Measurements from ENCODE around the gene PHACTR3.

The PHACTR3 gene

DNA sequence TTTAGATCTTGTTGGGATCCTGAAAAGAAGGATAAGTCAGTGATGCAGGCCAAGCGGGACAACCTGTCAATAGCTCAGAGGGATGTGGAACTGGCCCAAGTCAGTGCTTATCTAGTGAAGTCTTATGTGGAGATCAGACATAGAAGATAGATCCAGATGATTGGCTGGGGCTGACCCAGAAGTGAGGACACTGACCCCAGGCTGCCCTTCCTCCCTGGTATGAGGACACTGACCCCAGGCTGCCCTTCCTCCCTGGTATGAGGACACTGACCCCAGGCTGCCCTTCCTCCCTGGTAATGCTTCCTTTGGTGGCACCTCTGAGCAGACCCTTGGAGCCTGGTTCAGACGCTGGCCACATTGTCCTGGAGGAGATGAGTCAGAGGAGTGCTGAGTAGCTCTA, 159.7 kb downstream of the PHACTR3 start:
- Mint-ChIP-seq H3K9me3 (no peaks in the 10 kb centered on the region), H3K4me3 (no peak overlapping the region), H3K4me1 (ENCODE audit: low read depth) (no peaks in the 10 kb centered on the region), H3K27me3 (ENCODE audit: low read depth) (no peaks in the 10 kb centered on the region), H3K27ac (no peak overlapping the region), H3K36me3 (ENCODE audit: low read depth) (no peaks in the 10 kb centered on the region)

DNA sequence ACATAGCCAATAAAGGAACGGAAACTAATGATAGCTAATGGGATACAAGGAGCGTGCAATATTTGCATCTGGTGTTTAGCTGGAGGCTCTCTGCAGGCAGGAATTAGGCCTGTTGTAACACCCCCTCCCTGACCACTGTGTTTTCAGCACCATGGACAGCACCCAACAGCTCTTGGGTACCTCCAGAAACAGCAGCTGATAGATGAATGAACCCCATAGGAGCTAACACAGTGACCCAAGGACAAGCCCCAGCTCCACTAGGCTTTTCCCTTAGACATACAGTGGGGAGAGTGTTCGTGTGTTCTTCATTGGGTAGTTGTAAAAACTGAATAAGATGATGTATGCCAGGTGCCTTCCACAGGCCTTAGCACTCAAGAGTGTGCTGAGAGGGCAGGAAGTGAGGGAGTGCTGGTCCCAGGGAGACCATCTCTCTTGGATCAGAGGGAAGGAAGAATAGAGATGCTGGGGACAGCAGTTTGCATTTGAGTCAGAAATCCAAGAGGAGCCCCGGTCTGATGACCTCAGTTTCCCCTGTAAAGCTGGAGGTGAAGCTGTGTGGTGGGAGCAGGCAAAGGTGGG, 161.3 kb downstream of the PHACTR3 start:
- H3K27ac Mint-ChIP-seq, result no peak overlapping the region
- H3K9me3 Mint-ChIP-seq, result no peaks in the 10 kb centered on the region
- no peak overlapping the region for H3K4me3 Mint-ChIP-seq
- H3K27me3 Mint-ChIP-seq (ENCODE audit: low read depth), result no peaks in the 10 kb centered on the region
- no peaks in the 10 kb centered on the region for H3K4me1 Mint-ChIP-seq (ENCODE audit: low read depth)
- H3K36me3 Mint-ChIP-seq (ENCODE audit: low read depth), result no peaks in the 10 kb centered on the region

DNA sequence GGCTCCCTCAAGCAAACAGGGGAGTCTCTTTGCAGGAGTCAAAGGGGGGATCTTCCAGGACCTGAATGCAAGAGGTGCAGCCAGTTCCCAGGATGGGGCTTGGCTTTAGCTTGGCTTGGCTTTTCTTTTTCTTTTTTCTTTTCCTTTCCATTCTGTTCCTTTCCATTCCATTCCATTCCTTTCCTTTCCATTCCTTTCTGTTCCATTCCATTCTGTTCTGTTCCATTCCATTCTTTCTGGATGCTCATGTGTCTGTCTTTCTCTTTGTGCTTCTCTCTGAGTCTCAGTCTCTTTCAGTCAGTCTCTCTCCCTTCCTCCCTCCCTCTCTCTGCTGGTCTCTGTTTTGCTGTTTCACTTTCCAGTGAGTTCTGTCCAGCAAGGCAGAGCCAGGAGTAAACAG, 163.3 kb downstream of the PHACTR3 start:
- no peaks in the 10 kb centered on the region for H3K9me3 Mint-ChIP-seq
- H3K4me3 Mint-ChIP-seq, result no peak overlapping the region
- H3K36me3 Mint-ChIP-seq (ENCODE audit: low read depth), result no peaks in the 10 kb centered on the region
- no peaks in the 10 kb centered on the region for H3K27me3 Mint-ChIP-seq (ENCODE audit: low read depth)
- H3K4me1 Mint-ChIP-seq (ENCODE audit: low read depth), result no peaks in the 10 kb centered on the region
- no peak overlapping the region for H3K27ac Mint-ChIP-seq

DNA sequence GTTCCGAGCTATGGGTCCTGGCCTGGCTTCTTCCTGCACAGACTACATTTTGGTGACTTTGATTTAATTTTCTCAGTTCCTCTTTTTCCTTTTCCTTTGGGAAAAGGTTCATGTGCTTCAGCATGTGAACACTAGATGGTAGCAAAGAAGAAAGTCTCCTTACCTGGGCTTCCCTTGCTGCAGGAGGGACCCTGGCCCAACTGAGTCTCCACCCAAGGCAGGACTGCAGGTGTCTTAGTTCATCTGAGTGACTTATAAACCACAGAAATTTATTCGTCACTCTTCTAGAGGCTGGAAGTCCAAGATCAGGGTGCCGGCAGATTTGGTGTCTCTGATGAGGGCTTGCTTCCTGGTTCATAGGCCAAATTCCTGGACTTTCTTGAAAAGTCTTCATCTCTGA, 165.9 kb downstream of the PHACTR3 start:
- Mint-ChIP-seq H3K4me1 (ENCODE audit: low read depth) (no peaks in the 10 kb centered on the region), H3K4me3 (no peak overlapping the region), H3K9me3 (no peaks in the 10 kb centered on the region), H3K27ac (no peak overlapping the region), H3K36me3 (ENCODE audit: low read depth) (no peaks in the 10 kb centered on the region), H3K27me3 (ENCODE audit: low read depth) (no peaks in the 10 kb centered on the region)

DNA sequence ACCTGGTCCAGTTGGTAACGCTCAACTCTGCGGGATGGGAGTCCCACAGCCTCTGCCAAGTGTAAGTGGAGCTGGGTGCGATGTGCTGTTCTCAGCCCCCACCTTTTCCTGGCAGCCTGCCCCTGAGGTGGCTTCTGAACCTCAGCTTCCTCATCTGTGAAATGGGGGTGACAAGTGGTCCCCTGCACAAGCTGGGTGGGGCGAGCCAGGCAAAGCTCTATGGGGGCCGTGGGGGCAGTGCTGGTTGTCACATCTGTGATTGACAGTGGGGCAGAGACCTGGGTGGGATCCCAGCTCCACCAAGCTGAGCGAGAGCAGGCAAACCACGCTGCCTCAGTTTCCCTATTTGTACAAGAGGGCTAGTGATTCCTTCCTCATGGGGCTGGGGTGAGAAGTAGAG, 166.5 kb downstream of the PHACTR3 start:
- Mint-ChIP-seq H3K4me1 (ENCODE audit: low read depth) (no peaks in the 10 kb centered on the region), H3K9me3 (no peaks in the 10 kb centered on the region), H3K27ac (no peak overlapping the region), H3K36me3 (ENCODE audit: low read depth) (no peaks in the 10 kb centered on the region), H3K4me3 (no peak overlapping the region), H3K27me3 (ENCODE audit: low read depth) (no peaks in the 10 kb centered on the region)

DNA sequence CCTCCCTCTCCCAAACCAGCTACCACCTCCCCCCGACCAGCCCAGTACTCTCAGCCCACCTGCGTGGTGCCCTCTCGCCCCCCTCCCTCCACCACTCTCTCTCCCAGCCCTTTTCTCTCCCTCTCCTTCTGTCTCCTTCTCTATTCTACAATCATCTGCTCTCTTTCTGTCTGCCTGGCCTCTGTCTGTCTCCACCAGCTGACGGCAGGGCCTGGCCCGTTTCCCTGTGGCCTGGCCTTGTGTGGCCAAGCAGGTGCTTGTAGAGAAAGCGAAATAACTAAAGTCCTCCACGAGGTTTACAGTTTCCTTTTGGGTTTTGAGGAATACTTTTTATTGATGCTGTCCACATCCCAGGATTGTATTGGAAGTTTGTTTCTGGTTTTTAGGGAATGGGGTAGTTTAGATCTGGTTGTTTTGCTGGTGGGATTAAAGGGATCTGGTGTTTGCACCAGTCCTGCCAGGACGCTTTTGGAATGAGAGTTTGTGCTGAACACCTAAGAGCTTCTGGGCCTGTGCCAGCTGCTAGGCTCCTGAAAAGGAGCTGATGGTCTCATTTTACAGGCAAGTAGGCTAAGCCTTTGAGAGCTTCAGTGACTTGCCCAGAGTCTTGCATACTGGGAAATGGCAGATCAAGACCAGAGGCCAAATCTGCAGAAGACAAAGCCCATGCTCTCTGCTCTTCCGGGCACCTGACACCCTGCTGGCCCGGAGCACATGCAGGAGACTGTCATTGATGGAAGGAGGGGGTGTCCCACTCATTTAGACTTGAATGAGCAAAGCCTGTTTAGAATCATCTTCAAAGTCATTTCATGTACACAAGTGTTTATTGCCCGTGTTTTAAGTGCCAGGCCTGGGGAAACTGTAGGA, 167.4 kb downstream of the PHACTR3 start:
- no peaks in the 10 kb centered on the region for H3K36me3 Mint-ChIP-seq (ENCODE audit: low read depth)
- H3K27ac Mint-ChIP-seq, result no peak overlapping the region
- H3K27me3 Mint-ChIP-seq (ENCODE audit: low read depth), result no peaks in the 10 kb centered on the region
- no peaks in the 10 kb centered on the region for H3K4me1 Mint-ChIP-seq (ENCODE audit: low read depth)
- no peaks in the 10 kb centered on the region for H3K9me3 Mint-ChIP-seq
- no peak overlapping the region for H3K4me3 Mint-ChIP-seq

DNA sequence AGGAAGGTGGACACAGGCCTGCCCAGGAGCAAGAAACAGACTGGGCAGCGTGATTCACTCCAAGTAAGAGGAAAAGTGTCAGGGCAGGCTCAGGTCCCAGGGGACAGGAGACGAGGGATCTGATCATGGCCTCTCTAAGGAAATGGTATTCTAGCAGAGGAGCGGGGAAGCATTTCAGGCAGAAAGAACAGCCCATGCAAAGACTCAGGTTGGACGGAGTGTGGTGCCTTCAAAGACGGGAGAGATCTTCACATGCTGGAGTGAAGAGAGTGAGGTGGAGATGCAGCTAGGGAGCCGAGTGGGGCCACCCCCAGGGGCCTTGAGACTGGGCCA, 168.0 kb downstream of the PHACTR3 start:
- H3K9me3 Mint-ChIP-seq, result no peaks in the 10 kb centered on the region
- H3K27ac Mint-ChIP-seq, result no peak overlapping the region
- no peak overlapping the region for H3K4me3 Mint-ChIP-seq
- no peaks in the 10 kb centered on the region for H3K27me3 Mint-ChIP-seq (ENCODE audit: low read depth)
- no peaks in the 10 kb centered on the region for H3K4me1 Mint-ChIP-seq (ENCODE audit: low read depth)
- no peaks in the 10 kb centered on the region for H3K36me3 Mint-ChIP-seq (ENCODE audit: low read depth)

DNA sequence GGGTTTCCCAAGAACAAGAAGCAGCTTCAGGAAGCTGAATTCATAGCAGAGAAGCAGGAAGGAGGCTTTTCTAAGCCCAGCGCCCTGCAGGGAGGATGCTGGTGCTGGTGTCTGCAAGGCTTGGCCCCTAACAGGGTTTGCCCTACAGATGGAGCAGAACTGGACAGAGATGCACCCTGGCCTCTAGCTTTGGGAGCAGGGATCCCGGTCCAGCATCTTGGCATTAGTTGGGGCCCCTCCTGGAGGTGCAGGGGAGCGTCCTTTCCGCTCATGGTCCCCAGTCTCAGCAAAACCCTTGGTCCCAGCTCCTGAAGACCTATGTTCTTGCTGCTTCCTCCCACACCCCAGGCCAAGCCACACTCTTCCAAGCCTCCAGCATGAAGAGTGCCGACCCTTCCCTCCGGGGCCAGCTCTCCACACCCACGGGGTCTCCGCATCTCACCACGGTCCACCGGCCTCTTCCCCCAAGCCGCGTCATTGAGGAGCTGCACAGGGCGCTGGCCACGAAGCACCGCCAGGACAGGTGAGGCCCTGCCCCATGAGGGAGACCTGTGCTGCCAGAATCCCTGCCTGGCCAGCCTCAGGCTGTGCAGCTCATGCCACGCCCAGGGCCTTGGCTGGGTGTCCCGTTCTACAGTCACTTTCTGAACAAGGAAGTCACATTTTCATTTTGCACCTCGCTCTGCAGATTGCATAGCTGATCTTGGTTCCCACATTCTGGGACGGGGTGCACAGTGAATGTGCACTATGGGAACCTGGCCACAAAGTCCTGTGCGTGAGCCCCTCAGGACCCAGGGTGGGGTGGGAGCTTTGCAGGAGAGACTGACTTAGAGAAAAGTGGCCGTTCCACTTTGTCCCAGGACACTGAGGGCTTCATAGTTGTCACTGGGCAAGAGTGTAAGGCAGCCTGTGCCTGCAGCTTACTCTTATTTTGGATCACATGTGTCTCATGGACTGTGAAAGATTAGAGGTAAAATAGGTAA, 168.9 kb downstream of the PHACTR3 start:
- Mint-ChIP-seq H3K9me3 (no peaks in the 10 kb centered on the region), H3K27ac (no peak overlapping the region), H3K4me1 (ENCODE audit: low read depth) (no peaks in the 10 kb centered on the region), H3K27me3 (ENCODE audit: low read depth) (no peaks in the 10 kb centered on the region), H3K36me3 (ENCODE audit: low read depth) (no peaks in the 10 kb centered on the region), H3K4me3 (no peak overlapping the region)

DNA sequence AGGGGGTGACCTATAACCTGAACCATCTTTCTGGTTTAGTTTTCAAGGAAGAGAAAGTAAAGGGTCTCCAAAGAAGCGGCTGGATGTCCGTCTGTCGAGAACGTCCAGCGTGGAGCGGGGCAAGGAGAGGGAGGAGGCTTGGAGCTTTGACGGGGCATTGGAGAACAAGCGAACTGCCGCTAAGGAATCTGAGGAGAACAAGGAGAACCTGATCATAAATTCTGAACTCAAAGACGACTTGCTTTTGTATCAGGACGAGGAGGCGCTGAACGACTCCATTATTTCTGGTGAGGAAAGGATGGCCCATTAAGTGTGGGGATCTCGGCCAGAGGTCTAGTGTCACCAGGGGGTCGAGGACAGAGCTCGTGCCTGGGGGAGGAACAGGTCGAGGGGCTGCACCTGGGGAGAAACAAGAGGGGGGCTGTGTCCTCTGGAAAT, 169.9 kb downstream of the PHACTR3 start:
- no peaks in the 10 kb centered on the region for H3K4me1 Mint-ChIP-seq (ENCODE audit: low read depth)

DNA sequence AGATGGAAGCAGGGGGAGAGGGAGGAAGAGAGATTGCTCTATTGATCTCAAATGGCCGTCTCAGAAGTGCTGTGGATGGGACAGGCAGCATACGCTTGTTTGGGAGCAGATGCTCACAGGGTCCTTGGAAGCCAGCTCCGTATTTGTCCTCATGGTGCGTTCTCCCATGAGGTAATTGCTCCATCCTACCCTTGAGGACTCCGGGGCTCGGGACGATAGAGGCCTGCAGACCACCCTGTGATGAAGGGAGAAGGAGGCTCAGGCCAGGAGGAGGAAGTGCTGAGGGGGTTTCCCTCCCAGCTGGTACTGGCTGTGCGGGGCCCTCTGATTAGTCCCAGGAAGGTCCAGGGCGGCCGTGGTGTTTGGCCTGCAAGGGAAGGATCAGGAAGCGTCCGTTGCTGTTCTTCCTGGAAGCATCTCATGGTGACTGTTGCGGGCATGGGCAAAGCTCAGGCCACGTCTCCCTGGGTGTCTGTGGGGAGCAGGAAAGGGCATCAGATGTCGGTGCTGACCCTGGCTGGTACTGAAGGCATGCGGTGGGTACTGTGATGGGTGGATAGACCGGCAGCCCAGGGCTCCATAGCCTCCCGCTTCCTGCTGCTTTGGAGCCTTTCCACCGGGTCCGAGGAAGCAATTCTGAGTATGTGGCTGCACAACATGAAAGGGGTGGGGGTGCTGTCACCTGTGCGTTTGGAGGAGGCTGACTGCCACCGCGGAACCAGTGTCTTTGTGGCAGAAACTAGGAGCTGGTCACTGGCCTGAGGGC, 170.8 kb downstream of the PHACTR3 start:
- Mint-ChIP-seq H3K36me3 (ENCODE audit: low read depth) (no peaks in the 10 kb centered on the region), H3K9me3 (no peaks in the 10 kb centered on the region), H3K27ac (no peak overlapping the region), H3K27me3 (ENCODE audit: low read depth) (no peaks in the 10 kb centered on the region), H3K4me1 (ENCODE audit: low read depth) (no peaks in the 10 kb centered on the region), H3K4me3 (no peak overlapping the region)

More for the DNA sequence above, 169.9 kb downstream of the PHACTR3 start:
- Mint-ChIP-seq H3K9me3 (no peaks in the 10 kb centered on the region), H3K36me3 (ENCODE audit: low read depth) (no peaks in the 10 kb centered on the region), H3K4me3 (no peak overlapping the region), H3K27me3 (ENCODE audit: low read depth) (no peaks in the 10 kb centered on the region), H3K27ac (no peak overlapping the region)

DNA sequence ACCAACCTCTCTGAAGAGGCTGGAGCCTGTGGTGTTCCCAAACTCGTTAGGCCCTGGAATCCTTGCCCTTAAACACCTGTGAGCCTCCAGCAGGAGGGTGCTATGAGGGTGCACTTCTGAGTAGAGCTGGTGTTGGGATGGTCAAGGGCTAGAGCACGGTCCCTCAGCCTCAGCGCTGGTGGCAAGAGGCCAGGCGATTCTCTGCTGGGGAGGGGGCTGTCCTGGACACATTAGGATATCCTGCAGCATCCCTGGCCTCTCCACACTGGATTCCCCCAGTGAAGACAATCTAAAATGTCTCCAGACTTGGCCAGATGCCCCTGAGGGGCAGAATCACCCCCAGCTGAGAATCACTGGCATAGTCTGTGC, 171.3 kb downstream of the PHACTR3 start:
- H3K9me3 Mint-ChIP-seq, result no peaks in the 10 kb centered on the region
- H3K36me3 Mint-ChIP-seq (ENCODE audit: low read depth), result no peaks in the 10 kb centered on the region
- H3K27me3 Mint-ChIP-seq (ENCODE audit: low read depth), result no peaks in the 10 kb centered on the region
- H3K4me3 Mint-ChIP-seq, result no peak overlapping the region
- no peak overlapping the region for H3K27ac Mint-ChIP-seq
- H3K4me1 Mint-ChIP-seq (ENCODE audit: low read depth), result no peaks in the 10 kb centered on the region

DNA sequence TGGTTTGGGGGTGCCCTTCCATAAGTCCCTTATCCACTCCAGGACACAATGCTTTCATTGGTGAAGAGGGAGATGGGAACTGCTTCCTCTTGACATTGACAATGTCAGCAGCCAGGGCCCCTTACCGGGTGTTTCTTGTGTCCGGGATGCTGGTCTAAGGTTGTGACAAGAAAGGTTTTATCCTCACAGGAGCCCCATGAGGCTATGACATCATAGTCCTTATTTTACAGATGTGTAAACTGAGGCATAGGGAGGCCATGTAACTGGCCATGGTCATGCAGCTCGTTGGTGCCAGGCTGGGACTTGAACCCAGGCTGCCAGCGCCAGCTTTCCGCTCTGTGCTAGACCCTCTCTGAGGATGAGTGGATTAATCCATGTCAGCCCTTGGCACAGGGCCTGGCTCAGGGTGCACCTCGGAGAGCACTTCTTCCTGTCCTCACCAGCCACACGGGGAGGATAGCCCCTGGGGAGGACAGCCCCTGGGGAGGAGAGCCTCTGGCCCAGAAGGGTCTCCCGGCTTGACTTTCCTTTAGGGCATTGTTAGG, 171.8 kb downstream of the PHACTR3 start:
- H3K36me3 Mint-ChIP-seq (ENCODE audit: low read depth), result no peaks in the 10 kb centered on the region
- no peaks in the 10 kb centered on the region for H3K4me1 Mint-ChIP-seq (ENCODE audit: low read depth)
- no peak overlapping the region for H3K4me3 Mint-ChIP-seq
- no peak overlapping the region for H3K27ac Mint-ChIP-seq
- no peaks in the 10 kb centered on the region for H3K27me3 Mint-ChIP-seq (ENCODE audit: low read depth)
- no peaks in the 10 kb centered on the region for H3K9me3 Mint-ChIP-seq

DNA sequence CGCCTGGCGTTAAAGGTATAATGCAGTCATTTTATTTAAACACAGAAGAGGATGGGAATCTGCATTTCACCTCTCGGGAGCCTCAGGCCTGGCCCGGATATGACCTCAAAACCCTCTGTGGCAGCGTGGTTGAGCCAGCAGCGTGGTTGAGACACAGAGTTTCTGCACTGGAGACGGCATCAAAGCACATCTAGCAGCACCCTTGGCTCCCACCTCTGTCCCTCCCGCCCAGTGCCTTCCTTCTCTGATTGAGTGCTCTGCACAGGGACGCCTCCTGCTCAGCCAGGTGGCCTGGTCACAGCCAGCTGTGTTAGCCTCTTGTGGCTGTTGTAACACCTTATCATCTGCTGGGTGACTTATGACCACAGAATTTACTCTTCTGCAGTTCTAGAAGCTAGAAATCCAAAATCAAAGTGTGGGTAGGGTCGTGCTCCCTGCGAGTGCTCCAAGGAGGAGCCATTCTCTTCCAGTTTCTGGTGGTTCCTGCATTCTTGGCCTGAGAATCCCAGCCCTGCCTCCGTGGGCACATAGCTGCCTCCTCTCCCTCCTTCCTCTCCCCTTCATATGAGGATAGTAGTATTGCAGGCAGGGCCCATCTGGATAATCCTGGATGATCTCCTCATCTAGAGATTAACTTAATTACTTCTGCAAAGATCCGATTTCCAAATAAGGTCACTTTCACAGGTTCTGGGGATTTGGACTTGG, 172.4 kb downstream of the PHACTR3 start:
- Mint-ChIP-seq H3K27ac (no peak overlapping the region), H3K27me3 (ENCODE audit: low read depth) (no peaks in the 10 kb centered on the region), H3K4me1 (ENCODE audit: low read depth) (no peaks in the 10 kb centered on the region), H3K4me3 (no peak overlapping the region), H3K9me3 (no peaks in the 10 kb centered on the region), H3K36me3 (ENCODE audit: low read depth) (no peaks in the 10 kb centered on the region)

Measured in T-helper 1 cell treated with Interleukin-12 subunit alpha and Interleukin-12 subunit beta and Interleukin-4 antibody, amounts not matched to agents 30 μg/mL and 1 μg/mL, for 36 hours (primary cell).